Activated CD4-positive, alpha-beta T cell treated with anti-CD3 and anti-CD28 coated beads for 36 hours (primary cell): ENCODE data around the gene CBARP. TPM values are rescaled to one million over a fixed set of nuclear protein-coding genes. Genes with fewer than 3 reads are reported as not detected.
A peak's percentile ranks its signal among the peaks of the same experiment; 100 is the strongest.

Source experiments
- ATAC-seq: fragments of 200-7000 bp; cut with Tn5 transposase; one replicate; pipeline ENCODE4 v1.10.0; 2021; ENCODE audit warnings: mild to moderate bottlenecking, moderate library complexity
- CTCF ChIA-PET: fragments of 350-600 bp; sonication (Branson Sonifier 250); formaldehyde crosslinking; loops from one replicate; lab custom pipeline; 2021; ENCODE audit warnings: antibody characterized with exemption; lab: Charles Lee
- POLR2A ChIA-PET: fragments of 350-600 bp; sonication (Branson Sonifier 250); formaldehyde crosslinking; loops from one replicate; lab custom pipeline; 2021; ENCODE audit warnings: antibody characterized with exemption, inconsistent platforms; lab: Charles Lee
- DNase-seq: peaks from one replicate; pipeline ENCODE4 v3.0.0-alpha.2; 2020
- H3K27ac Mint-ChIP-seq: one replicate; pipeline ENCODE4 v1.8.0; 2021; ENCODE audit warnings: mixed read lengths
- H3K27me3 Mint-ChIP-seq: one replicate; pipeline ENCODE4 v1.8.0; 2021; ENCODE audit warnings: mixed read lengths
- H3K36me3 Mint-ChIP-seq: one replicate; pipeline ENCODE4 v1.8.0; 2021; ENCODE audit warnings: low read depth, mixed read lengths
- H3K4me1 Mint-ChIP-seq: one replicate; pipeline ENCODE4 v1.8.0; 2021; ENCODE audit warnings: mixed read lengths
- H3K4me3 Mint-ChIP-seq: one replicate; pipeline ENCODE4 v1.8.0; 2021; ENCODE audit warnings: mild to moderate bottlenecking, moderate library complexity, mixed read lengths
- H3K9me3 Mint-ChIP-seq: one replicate; pipeline ENCODE4 v1.8.0; 2021; ENCODE audit warnings: low read depth, mixed read lengths
- intact Hi-C, 2 experiments: fragments of 100-400 bp; cut with DNase I in 1 of 2; cut with micrococcal nuclease in 1 of 2; formaldehyde crosslinking; loops; one replicate each; pipeline versions ENCODE4 v1.14.2 to v1.15.1; 2022 to 2024; cut with DNase I, micrococcal nuclease
- total RNA-seq, 2 experiments: library from RNA; stranded (reverse); gene quantifications; one replicate each; pipeline ENCODE4 v1.2.3, GENCODE V29; 2021

The CBARP gene
- total RNA-seq, 2 experiments from 2014 or later = 0.82 to 1.1 TPM

DNA sequence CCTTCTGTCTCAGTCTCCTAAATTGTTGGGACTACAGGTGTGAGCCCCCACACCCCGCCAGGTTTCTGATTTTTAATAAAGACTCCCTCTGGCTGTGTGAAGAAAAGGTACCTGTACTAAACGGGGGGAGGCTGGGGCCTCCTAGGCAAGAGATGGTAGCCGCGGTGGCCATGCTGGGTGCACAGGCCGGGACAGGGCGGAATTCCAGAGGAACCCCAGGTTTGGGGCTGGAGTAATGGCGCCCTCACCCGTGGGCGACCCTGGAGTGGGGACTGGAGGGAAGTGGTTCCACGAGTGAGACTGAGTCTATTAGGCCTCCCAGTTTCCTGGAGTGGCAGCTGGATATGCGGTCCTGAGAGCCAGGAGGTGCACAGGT is 1.6 kb upstream of the CBARP start:
- ATAC-seq (no peak), DNase-seq (no peak)
- no peak overlapping the region for H3K4me3 Mint-ChIP-seq
- no peaks in the 10 kb centered on the region for H3K9me3 Mint-ChIP-seq
- intact Hi-C loops = no loop called here
- no peaks in the 10 kb centered on the region for H3K36me3 Mint-ChIP-seq
- ChIA-PET POLR2A (no interaction called here), CTCF (interaction anchor here (0.7 to 2.4 kb wide), 3 partner anchors 17 to 592 kb away, joined by 3 to 9 read pairs (median 3); no protein-coding TSS in a partner anchor)
- no peak overlapping the region for H3K27ac Mint-ChIP-seq
- peaks cover 6% of the 10 kb centered on the region for H3K27me3 Mint-ChIP-seq
- peaks cover 34% of the 10 kb centered on the region for H3K4me1 Mint-ChIP-seq

DNA sequence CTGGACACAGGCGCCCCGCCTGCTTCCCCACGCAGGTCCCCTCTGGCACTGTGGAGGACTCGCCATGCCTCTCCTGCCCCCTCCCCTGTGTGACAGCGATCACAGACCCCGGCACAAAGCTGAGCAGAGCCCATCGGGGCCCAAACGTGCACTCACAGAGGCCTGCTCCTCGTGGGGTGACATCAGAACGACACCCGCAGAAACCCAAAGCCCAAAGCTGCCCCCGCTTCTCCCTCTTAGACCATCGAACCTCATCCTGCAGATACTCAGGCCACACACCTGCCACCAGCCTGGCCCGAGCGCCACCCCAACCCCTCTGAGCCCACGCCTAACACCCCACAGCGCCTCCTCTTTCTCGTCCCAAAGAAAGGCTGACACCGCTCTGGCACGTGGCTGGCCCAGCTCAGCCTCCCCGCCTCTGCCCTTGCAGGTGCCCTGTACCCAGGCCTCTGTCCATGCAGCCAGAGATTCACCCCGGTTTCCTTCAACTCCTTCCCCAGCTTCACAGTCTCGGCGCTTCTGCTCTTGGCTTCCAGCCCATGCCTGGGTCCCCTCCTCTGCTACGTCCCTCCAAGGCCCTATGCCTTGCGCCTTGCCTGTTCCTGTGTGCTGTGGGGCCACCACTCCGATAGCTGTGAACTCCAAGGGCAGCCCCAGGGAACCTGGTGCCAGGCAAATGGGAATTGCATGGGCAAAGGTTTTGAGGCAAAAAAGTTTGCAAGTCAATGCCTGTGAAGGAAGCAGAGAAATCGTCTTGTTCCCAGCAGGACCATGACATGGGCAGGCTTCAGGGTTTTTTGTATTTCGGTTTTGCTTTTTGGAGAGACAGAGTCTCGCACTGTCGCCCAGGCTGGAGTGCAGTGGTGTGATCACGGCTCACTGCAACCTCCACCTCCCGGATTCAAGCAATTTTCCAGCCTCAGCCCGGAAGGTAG is 831 bp upstream of the CBARP start:
- no peak for ATAC-seq
- Mint-ChIP-seq H3K4me3 (peak overlapping the region; percentile 54), H3K27ac (no peak overlapping the region), H3K4me1 (peaks cover 33% of the 10 kb centered on the region), H3K9me3 (no peaks in the 10 kb centered on the region), H3K36me3 (no peaks in the 10 kb centered on the region), H3K27me3 (peaks cover 6% of the 10 kb centered on the region)
- ChIA-PET POLR2A (interaction anchor here (0.5 to 1.0 kb wide), 2 partner anchors 30 to 217 kb away, joined by 4 read pairs; partner anchors contain the start of gene CIRBP), CTCF (interaction anchor here (0.5 to 1.1 kb wide), 2 partner anchors 45 to 254 kb away, joined by 3 to 6 read pairs; partner anchors contain the start of gene WDR18)
- DNase-seq = no peak
- intact Hi-C loops = no loop called here

DNA sequence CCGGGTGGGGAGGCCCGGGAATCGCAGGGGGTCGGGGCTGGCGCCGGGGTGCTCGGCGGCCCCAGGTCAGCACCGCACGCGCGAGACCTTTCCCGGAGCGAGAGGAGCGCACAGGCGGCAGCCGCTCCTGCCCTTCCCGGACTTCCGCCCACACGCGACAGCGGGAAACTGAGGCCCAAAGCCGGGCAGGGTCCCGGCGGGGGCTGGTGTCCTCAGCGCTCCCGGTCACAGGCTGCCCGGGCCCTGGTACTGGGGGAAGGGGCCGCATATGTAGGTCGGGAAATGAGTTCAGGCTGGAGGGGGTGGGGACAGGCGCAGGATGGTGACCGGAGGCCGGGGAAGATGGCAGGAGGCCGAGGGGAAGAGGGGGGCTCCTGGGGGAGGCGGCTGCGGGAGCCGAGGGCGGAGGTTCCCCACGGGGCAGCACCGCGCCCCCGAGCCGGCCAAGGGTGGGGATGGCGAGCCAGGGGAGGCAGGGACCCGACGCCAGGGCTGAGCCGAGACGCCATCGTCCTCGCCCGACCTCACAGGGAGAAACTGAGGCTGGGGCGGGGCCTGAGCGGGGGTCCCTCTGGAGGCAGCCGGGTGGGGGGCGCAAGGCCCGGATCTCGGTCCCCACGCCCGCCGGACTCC is 662 bp downstream of the CBARP start:
- Mint-ChIP-seq H3K4me1 (peaks cover 22% of the 10 kb centered on the region), H3K36me3 (no peaks in the 10 kb centered on the region), H3K9me3 (no peaks in the 10 kb centered on the region), H3K27ac (no peak overlapping the region), H3K4me3 (peak overlapping the region; percentile 33), H3K27me3 (peaks cover 6% of the 10 kb centered on the region)
- DNase-seq (no peak), ATAC-seq (no peak)
- ChIA-PET CTCF (no interaction called here), POLR2A (no interaction called here)
- intact Hi-C loops = no loop called here

DNA sequence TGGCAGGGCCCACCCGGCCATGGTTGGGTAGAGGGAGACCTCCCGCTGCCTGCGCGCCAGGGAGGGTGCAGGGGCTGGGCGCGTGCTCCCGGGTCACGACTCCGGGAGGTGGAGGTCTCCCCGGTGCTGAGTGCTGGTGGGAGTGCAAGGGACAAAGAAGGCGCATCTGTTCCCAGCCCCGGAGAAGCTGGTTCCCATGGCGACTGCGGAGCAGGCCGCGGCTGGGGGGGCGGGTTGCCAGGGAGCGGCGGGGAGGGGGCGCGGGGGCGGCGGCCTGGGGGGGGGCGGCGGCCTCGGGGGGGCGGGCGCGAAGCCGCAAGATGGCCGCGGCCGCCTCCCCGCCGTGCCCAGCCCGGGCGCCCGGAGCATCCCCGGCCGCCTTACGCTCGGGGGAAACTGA is 1.2 kb downstream of the CBARP start:
- intact Hi-C loops = no loop called here
- ChIA-PET POLR2A (no interaction called here), CTCF (no interaction called here)
- DNase-seq = no peak
- H3K4me3 Mint-ChIP-seq = peak overlapping the region; percentile 6
- no peaks in the 10 kb centered on the region for H3K9me3 Mint-ChIP-seq
- no peak overlapping the region for H3K27ac Mint-ChIP-seq
- no peaks in the 10 kb centered on the region for H3K36me3 Mint-ChIP-seq
- peaks cover 22% of the 10 kb centered on the region for H3K4me1 Mint-ChIP-seq
- peaks cover 6% of the 10 kb centered on the region for H3K27me3 Mint-ChIP-seq
- ATAC-seq = no peak

GRCh38 chr19:1235625-1236538 is 1.9 kb downstream of the CBARP start:
- ATAC-seq (no peak), DNase-seq (no peak)
- Mint-ChIP-seq H3K27me3 (peaks cover 6% of the 10 kb centered on the region), H3K4me1 (peaks cover 15% of the 10 kb centered on the region), H3K4me3 (peak overlapping the region; percentile 6), H3K9me3 (no peaks in the 10 kb centered on the region), H3K36me3 (no peaks in the 10 kb centered on the region), H3K27ac (no peak overlapping the region)
- ChIA-PET POLR2A (no interaction called here), CTCF (no interaction called here)
- intact Hi-C loops = no loop called here

DNA sequence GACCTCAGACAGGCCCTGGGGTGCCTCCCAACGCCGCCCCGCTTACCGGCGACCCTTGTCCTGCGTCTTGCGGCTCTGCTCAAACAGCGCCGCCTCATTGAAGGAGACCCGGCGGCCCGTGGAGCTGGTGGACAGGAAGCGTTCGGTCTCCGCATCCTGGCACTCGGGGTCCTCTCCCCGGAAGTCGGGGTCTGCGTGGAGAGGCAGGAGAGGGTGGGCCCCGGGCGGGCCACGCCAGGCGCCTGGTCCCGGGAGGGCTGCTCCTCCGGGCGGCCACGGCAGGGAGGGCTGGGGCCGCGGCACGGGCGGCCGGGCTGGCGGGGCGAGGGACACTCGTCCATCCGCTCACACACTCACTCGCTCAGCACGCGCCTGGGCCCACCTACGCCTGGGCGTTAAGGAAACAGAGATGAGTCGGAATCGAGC is 2.8 kb downstream of the CBARP start:
- ChIA-PET CTCF (no interaction called here), POLR2A (no interaction called here)
- H3K4me3 Mint-ChIP-seq = no peak overlapping the region
- no peak overlapping the region for H3K27ac Mint-ChIP-seq
- peaks cover 13% of the 10 kb centered on the region for H3K4me1 Mint-ChIP-seq
- no peaks in the 10 kb centered on the region for H3K36me3 Mint-ChIP-seq
- DNase-seq (no peak), ATAC-seq (no peak)
- intact Hi-C loops = no loop called here
- H3K9me3 Mint-ChIP-seq = no peaks in the 10 kb centered on the region
- peaks cover 6% of the 10 kb centered on the region for H3K27me3 Mint-ChIP-seq

DNA sequence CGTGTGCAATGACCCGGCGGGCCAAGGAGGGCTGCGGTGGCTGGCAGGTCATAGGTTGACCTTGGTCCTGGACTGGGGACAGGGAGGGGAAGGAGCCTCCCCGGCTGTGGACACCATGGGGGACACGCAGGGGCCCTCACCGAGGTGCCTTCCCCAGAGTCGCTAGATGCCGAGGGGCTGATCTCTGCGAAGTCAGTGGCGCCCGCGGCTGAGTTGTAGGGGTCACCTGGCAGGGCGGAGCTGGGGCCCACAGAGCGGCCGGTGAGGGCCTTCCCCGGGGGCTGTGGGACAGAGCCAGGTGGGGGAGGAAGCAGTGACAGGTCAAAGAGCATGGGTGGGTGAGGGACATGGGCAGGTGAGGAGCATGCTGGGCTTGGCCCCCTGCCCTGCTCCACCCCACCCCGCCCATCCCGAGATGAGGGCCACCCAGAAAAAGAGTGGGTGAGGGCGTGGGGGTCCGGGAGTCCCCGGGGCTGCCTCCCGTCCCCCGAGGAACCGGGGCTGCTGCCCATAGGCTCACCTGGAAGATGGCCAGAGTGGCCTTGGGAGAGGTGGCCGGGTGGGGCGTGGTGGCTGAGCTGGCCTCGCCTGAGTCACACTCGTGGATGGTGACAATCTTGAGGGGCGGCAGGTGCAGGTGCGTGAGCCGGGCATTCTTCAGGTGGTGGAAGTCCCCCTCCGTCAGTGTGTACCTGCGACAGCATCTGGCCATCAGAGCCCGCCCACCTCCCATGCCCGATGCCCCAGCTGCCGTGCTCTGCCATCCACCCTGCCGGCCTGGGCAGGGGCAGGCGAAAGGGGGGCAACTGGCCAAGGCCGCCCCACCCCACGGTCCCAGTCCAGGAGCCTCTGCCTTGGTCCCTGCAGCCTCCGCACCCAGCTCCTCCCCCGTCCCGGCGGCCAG is 3.5 kb downstream of the CBARP start:
- CTCF ChIA-PET = interaction anchor here (0.6 kb wide), 1 partner anchor 9 kb away, joined by 3 read pairs; no protein-coding TSS in a partner anchor
- no peak for ATAC-seq

GRCh38 chr19:1233115-1233667 is 4.6 kb downstream of the CBARP start:
- CTCF ChIA-PET = interaction anchor here (0.6 kb wide), 1 partner anchor 10 kb away, joined by 3 read pairs; no protein-coding TSS in a partner anchor
- ATAC-seq (no peak), DNase-seq (no peak)
- Mint-ChIP-seq H3K4me1 (peaks cover 3% of the 10 kb centered on the region), H3K27me3 (peaks cover under 1% of the 10 kb centered on the region), H3K4me3 (no peak overlapping the region), H3K36me3 (no peaks in the 10 kb centered on the region), H3K27ac (no peak overlapping the region), H3K9me3 (no peaks in the 10 kb centered on the region)
- POLR2A ChIA-PET = no interaction called here
- intact Hi-C loops = no loop called here

More for the DNA sequence above, 3.5 kb downstream of the CBARP start:
- H3K4me3 Mint-ChIP-seq = no peak overlapping the region
- peaks cover 10% of the 10 kb centered on the region for H3K4me1 Mint-ChIP-seq
- DNase-seq = no peak
- no peaks in the 10 kb centered on the region for H3K36me3 Mint-ChIP-seq
- no peak overlapping the region for H3K27ac Mint-ChIP-seq
- POLR2A ChIA-PET = no interaction called here
- intact Hi-C loops = no loop called here
- H3K9me3 Mint-ChIP-seq = no peaks in the 10 kb centered on the region
- peaks cover 6% of the 10 kb centered on the region for H3K27me3 Mint-ChIP-seq

GRCh38 chr19:1232652-1233072 is 5.1 kb downstream of the CBARP start:
- Mint-ChIP-seq H3K36me3 (no peaks in the 10 kb centered on the region), H3K4me3 (no peak overlapping the region), H3K9me3 (no peaks in the 10 kb centered on the region), H3K27ac (no peak overlapping the region), H3K4me1 (peaks cover 3% of the 10 kb centered on the region), H3K27me3 (no peaks in the 10 kb centered on the region)
- CTCF ChIA-PET = interaction anchor here (1.2 kb wide), 1 partner anchor 12 kb away, joined by 3 read pairs; no protein-coding TSS in a partner anchor
- intact Hi-C loops = no loop called here
- POLR2A ChIA-PET = no interaction called here
- no peak for ATAC-seq
- DNase-seq = no peak
